ENCODE measurements around the gene SLC4A4. TPM values are rescaled to one million over a fixed set of nuclear protein-coding genes. Genes with fewer than 3 reads are reported as not detected.

Gene SLC4A4
- total RNA-seq, 4 donors from 2014 or later: 0.90 to 5.9 (median 4.4) TPM

DNA sequence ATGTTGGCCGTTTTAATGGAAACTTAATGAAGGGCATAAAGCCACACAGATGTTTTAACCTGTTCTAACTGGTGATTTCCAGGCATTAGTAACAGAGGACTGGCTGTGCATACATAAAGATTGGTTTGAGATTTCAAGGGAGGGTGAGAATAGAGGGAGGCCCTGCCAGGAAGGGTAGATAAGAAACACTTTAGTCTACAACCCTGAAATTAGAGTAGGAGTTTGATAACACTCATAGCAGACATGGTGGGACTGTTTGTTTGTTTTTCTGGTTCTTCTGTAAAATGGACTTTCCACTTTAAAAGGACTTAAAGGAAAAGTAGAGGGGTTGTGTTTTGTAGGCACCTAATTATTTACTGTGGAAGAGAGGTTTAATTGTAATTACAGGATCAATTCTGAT lies 16.2 kb downstream of the SLC4A4 start:
- Histone ChIP-seq H3K27ac (no peak overlapping the region), H3K9me3 (no peaks in the 10 kb centered on the region), H3K4me1 (no peaks in the 10 kb centered on the region), H3K27me3 (no peaks in the 10 kb centered on the region), H3K4me3 (no peak overlapping the region), H3K36me3 (peaks cover 0 to 8% (median 0%) of the 10 kb centered on the region in 3 donors)
- WGBS, 2 donors: 68 to 76% methylated on average over 1 of the region's 1 CpG
- no peak for DNase-seq (ENCODE audit: low spot score in 2 of 2)
- TF ChIP-seq EP300 (IDR thresholded peaks at IDR 0.05) (no peak), POLR2A (IDR thresholded peaks at IDR 0.05) (no peak)
- TF ChIP-seq, protein P1, sequence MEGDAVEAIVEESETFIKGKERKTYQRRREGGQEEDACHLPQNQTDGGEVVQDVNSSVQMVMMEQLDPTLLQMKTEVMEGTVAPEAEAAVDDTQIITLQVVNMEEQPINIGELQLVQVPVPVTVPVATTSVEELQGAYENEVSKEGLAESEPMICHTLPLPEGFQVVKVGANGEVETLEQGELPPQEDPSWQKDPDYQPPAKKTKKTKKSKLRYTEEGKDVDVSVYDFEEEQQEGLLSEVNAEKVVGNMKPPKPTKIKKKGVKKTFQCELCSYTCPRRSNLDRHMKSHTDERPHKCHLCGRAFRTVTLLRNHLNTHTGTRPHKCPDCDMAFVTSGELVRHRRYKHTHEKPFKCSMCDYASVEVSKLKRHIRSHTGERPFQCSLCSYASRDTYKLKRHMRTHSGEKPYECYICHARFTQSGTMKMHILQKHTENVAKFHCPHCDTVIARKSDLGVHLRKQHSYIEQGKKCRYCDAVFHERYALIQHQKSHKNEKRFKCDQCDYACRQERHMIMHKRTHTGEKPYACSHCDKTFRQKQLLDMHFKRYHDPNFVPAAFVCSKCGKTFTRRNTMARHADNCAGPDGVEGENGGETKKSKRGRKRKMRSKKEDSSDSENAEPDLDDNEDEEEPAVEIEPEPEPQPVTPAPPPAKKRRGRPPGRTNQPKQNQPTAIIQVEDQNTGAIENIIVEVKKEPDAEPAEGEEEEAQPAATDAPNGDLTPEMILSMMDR (IDR thresholded peaks at IDR 0.05): no peak

DNA sequence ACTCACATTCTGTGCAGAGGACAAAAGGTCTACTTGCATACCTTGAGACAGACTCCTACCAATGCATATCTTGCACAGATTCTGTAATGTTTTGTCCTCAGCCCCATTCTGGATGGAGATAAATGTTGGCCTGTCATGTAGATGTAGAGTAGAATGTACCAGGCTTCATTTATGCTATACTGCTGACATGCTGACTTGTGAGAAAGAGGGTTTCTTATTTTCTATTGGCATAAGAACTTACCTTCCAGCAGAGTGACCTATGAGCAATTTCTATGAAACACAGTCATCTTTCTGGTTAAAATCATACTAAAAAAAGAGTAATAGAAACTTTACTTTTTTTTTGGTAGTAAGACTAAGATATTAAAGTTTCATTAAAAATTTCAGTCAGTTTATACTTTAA lies 17.2 kb downstream of the SLC4A4 start:
- Histone ChIP-seq H3K36me3 (peaks cover 0 to 5% (median 0%) of the 10 kb centered on the region in 3 donors), H3K4me1 (no peaks in the 10 kb centered on the region), H3K27me3 (no peaks in the 10 kb centered on the region), H3K4me3 (no peak overlapping the region), H3K27ac (no peak overlapping the region), H3K9me3 (no peaks in the 10 kb centered on the region)
- no peak for DNase-seq (ENCODE audit: low spot score in 2 of 2)
- TF ChIP-seq POLR2A (IDR thresholded peaks at IDR 0.05) (no peak), EP300 (IDR thresholded peaks at IDR 0.05) (no peak)
- TF ChIP-seq, protein P1 (IDR thresholded peaks at IDR 0.05): no peak

DNA sequence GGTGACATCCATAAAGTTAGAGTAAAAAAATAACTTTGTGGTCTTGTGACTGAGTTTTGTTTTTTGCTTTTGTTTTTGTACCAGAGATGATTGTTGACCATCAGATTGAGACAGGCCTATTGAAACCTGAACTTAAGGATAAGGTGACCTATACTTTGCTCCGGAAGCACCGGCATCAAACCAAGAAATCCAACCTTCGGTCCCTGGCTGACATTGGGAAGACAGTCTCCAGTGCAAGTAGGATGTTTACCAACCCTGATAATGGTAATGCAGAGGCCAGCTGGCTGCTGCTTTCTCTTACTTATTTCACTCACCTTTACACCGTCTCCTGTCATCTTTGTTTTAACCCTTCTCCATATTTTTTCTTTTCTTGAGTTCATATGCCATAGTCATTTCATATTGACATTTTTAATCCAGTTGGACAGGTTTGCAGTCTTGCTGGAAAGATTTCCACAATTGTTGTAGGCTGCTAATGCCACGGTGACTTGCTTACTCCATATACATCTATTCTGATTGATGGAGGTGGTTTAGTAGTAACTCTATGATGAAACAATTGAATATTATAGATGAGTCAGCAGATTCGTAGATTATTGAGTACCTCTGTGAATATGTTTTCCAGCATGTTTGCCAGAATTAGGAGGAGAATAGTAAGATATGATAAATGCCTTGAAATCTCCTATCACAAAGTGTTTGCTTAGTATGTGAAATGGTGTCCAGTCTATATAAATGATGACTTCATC lies 18.3 kb downstream of the SLC4A4 start:
- TF ChIP-seq, protein P1 (IDR thresholded peaks at IDR 0.05): no peak
- WGBS, 2 donors: 94 to 96% methylated on average over 6 of the region's 6 CpGs
- no peaks in the 10 kb centered on the region for H3K36me3 ChIP-seq

DNA sequence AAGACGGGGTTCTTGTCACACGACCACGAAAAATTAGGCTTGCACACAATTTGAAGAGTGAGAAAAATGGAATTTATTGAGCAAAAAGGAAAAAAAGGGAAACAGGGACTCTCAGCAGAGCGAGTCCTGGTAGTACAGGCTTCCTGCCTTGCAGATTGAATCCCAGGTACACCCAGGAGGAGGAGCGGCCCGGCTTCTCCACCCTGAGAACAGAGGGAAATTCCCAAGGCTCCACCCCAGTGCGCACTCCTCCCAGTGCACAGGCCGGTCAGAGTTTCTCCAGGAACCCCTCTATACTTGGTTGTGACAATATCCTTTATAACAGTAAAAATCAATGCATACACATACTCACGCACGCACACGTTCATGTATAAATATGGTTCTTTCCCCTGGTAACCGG lies 22.0 kb downstream of the SLC4A4 start:
- TF ChIP-seq, protein P1 (IDR thresholded peaks at IDR 0.05): no peak
- TF ChIP-seq POLR2A (IDR thresholded peaks at IDR 0.05): no peak
- TF ChIP-seq EP300 (IDR thresholded peaks at IDR 0.05): no peak
- WGBS, 2 donors: 87 to 92% methylated on average over 12 of the region's 12 CpGs

More for the DNA sequence above, 18.3 kb downstream of the SLC4A4 start:
- no peaks in the 10 kb centered on the region for H3K4me1 ChIP-seq
- no peak for DNase-seq (ENCODE audit: low spot score in 2 of 2)
- H3K27ac ChIP-seq: no peak overlapping the region
- H3K4me3 ChIP-seq: no peak overlapping the region
- H3K27me3 ChIP-seq: no peaks in the 10 kb centered on the region
- H3K9me3 ChIP-seq: no peaks in the 10 kb centered on the region

DNA sequence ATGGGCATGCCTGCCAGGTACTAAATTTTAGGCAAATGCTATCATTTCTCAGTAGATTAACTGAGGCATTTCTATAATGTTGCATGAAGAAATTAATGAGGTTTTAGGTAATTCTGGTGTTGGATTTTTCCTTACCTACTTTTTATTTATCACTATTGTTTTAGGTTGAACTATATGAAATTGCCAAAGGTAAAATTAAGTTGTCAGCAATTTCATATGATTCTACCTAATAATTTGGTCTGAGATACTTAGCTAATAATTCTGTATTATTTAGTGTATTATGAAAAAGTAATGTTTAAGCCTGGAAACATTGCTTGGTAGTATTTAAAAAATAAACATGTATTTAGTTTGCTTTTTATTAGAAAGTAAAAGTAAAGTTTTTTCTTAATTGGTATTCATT lies 22.7 kb downstream of the SLC4A4 start:
- DNase-seq (ENCODE audit: low spot score in 2 of 2): no peak
- Histone ChIP-seq H3K27me3 (no peaks in the 10 kb centered on the region), H3K27ac (no peak overlapping the region), H3K4me1 (no peaks in the 10 kb centered on the region), H3K4me3 (no peak overlapping the region), H3K9me3 (no peaks in the 10 kb centered on the region), H3K36me3 (no peaks in the 10 kb centered on the region)
- TF ChIP-seq EP300 (IDR thresholded peaks at IDR 0.05): no peak
- no peak for TF ChIP-seq POLR2A (IDR thresholded peaks at IDR 0.05)
- TF ChIP-seq, protein P1 (IDR thresholded peaks at IDR 0.05): no peak

More for the DNA sequence above, 22.0 kb downstream of the SLC4A4 start:
- no peaks in the 10 kb centered on the region for H3K27me3 ChIP-seq
- H3K4me3 ChIP-seq: no peak overlapping the region
- no peaks in the 10 kb centered on the region for H3K36me3 ChIP-seq
- no peak overlapping the region for H3K27ac ChIP-seq
- no peaks in the 10 kb centered on the region for H3K9me3 ChIP-seq
- H3K4me1 ChIP-seq: no peaks in the 10 kb centered on the region
- DNase-seq (ENCODE audit: low spot score in 2 of 2): no peak
